22Rv1 (cell line): Measurements from ENCODE around the gene TRIM56.

Experiments used
- H3K27ac ChIP-seq: fragments of 450-650 bp; 2 replicates; pipeline ENCODE4 v1.5.1; 2017
- ZFX ChIP-seq: fragments of 450-650 bp; IDR thresholded peaks from 2 replicates; pipeline ENCODE4 v1.6.1; 2017; ENCODE audit warnings: antibody characterized with exemption, borderline replicate concordance
- TF ChIP-seq, protein P1 (sequence below): fragments of 450-650 bp; IDR thresholded peaks from 2 replicates; pipeline ENCODE4 v1.5.1; 2017; ENCODE audit warnings: mild to moderate bottlenecking

TRIM56 gene

GRCh38 chr7:101133621-101134398 is 48.5 kb downstream of the TRIM56 start:
- no peak overlapping the region for H3K27ac ChIP-seq
- TF ChIP-seq, protein P1, sequence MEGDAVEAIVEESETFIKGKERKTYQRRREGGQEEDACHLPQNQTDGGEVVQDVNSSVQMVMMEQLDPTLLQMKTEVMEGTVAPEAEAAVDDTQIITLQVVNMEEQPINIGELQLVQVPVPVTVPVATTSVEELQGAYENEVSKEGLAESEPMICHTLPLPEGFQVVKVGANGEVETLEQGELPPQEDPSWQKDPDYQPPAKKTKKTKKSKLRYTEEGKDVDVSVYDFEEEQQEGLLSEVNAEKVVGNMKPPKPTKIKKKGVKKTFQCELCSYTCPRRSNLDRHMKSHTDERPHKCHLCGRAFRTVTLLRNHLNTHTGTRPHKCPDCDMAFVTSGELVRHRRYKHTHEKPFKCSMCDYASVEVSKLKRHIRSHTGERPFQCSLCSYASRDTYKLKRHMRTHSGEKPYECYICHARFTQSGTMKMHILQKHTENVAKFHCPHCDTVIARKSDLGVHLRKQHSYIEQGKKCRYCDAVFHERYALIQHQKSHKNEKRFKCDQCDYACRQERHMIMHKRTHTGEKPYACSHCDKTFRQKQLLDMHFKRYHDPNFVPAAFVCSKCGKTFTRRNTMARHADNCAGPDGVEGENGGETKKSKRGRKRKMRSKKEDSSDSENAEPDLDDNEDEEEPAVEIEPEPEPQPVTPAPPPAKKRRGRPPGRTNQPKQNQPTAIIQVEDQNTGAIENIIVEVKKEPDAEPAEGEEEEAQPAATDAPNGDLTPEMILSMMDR, result no peak
- no peak for TF ChIP-seq ZFX

DNA sequence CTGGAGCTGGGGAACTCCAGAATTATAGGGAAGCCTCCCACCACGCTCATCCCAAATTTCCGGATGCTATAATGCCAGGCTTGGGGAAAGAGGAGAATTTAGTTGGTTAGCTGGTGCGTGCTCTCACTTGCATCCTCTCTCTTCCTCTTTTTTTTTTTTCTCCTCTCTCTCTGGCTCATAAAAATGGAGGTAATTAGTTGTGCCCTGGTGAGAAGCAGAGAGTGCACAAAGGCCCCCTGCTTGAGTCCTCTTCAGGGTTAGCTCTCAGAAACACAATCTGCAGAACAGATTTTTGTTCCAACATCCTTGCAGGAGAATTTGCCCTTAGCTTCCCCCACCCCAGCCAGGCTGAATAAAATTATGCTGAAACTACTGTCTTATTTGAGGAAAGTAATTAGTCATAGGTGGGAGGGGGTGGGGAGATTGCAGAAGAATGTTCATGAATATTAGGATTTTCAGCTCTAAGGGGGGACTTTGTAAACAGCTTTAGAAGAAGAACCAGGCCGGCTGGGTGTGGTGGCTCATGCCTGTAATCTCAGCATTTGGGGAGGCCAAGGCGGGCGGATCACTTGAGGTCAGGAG is 49.2 kb downstream of the TRIM56 start:
- TF ChIP-seq, protein P1, result no peak
- no peak for TF ChIP-seq ZFX
- H3K27ac ChIP-seq, result no peak overlapping the region

GRCh38 chr7:101137651-101138212 is 52.5 kb downstream of the TRIM56 start:
- peak overlapping the region; percentile 31; the same call in 1 of the 2 replicates for H3K27ac ChIP-seq
- no peak for TF ChIP-seq ZFX
- TF ChIP-seq, protein P1, result no peak

- H3K27ac ChIP-seq, result peak overlapping the region; percentile 31; the same call in 1 of the 2 replicates
- TF ChIP-seq, protein P1, result peak; percentile 91
- TF ChIP-seq ZFX, result no peak
Measured at GRCh38 chr7:101138213-101138870, 53.1 kb downstream of the TRIM56 start.

- TF ChIP-seq, protein P1, result no peak
- no peak for TF ChIP-seq ZFX
- peak overlapping the region; percentile 6; the same call in 1 of the 2 replicates for H3K27ac ChIP-seq
Measured at GRCh38 chr7:101140339-101140699, 55.0 kb downstream of the TRIM56 start.

DNA sequence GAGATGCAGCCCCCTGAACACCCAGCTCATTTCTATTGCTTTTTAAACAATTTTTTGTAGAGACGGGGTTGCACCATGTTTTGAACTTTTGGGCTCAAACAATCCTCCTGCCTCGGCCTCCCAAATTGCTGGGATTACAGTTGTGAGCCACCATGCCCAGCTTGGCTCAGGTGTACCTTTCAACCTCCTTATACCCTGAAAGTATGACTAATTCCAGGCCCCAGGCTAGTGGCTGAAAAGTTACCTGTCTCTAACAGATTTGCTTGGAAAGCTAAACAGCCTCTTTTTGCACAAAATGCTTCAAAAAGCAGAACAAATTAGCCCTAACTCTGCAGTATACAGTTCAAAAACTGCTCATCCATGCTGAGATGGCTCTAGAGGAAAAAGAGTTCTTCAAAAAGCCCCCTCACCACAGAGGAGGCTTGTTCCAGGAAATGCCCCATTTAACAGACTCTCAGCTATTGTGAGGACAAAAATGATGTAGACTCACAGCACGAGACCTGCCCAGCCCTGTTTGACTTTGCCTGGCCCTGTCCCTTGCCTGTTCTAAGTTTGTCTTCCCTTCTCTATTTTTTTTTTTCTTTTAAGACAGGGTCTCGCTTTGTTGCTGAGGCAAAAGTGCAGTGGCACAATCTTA is 55.6 kb downstream of the TRIM56 start:
- no peak for TF ChIP-seq ZFX
- TF ChIP-seq, protein P1, result no peak
- H3K27ac ChIP-seq, result peak overlapping the region; percentile 6; the same call in 1 of the 2 replicates
